Panc1 (cell line): ENCODE results near the gene BUD31. TPM values are rescaled to one million over a fixed set of nuclear protein-coding genes. Genes with fewer than 3 reads are reported as not detected.

Experiments used
- ATAC-seq: fragments of 200-7000 bp; cut with Tn5 transposase; 2 replicates; pipeline ENCODE4 v1.9.1; 2020; ENCODE audit warnings: mild to moderate bottlenecking, moderate library complexity
- BruUV-seq: library from RNA; stranded (reverse); fragments of 400-500 nt; replicated peaks from 2 replicates; lab custom pipeline; 2021; lab: Mats Ljungman, UMichigan
- CTCF ChIA-PET: fragments of 300-600 bp; sonication (Branson Sonifier 250); formaldehyde crosslinking; loops from one replicate; lab custom pipeline; 2022; ENCODE audit warnings: antibody characterized with exemption; lab: Charles Lee
- POLR2A ChIA-PET: fragments of 300-600 bp; sonication (Branson Sonifier 250); formaldehyde crosslinking; loops from one replicate; lab custom pipeline; 2022; ENCODE audit warnings: antibody characterized with exemption; lab: Charles Lee
- DNase-seq: peaks from one replicate; pipeline ENCODE4 v3.0.0-alpha.2; 2010; ENCODE audit warnings: low read depth, low spot score
- H3K27ac ChIP-seq: 2 replicates; pipeline ENCODE4 v1.5.1; 2011; ENCODE audit warnings: mild to moderate bottlenecking, low read length, inconsistent platforms
- H3K27me3 ChIP-seq: fragments of 200-500 bp; sonication (Bioruptor generic); 2 replicates; pipeline ENCODE4 v1.6.0; 2014; ENCODE audit warnings: low read length, inconsistent platforms; ENCODE audit not compliant: control insufficient read depth, insufficient read depth
- H3K36me3 ChIP-seq: fragments of 200-500 bp; sonication (Bioruptor generic); 2 replicates; pipeline ENCODE4 v1.5.1; 2014; ENCODE audit warnings: inconsistent platforms, mild to moderate bottlenecking, low read length, moderate library complexity; ENCODE audit not compliant: control insufficient read depth, insufficient read depth
- H3K4me1 ChIP-seq: 2 replicates; pipeline ENCODE4 v1.5.1; 2011; ENCODE audit warnings: inconsistent platforms, mild to moderate bottlenecking, low read length, moderate library complexity; ENCODE audit not compliant: control insufficient read depth, insufficient read depth
- H3K4me3 ChIP-seq, 2 experiments: 2 replicates each; pipeline ENCODE4 v1.5.1; 2011 to 2012; ENCODE audit warnings: low read depth in 2 of 2, low read length in 2 of 2, mild to moderate bottlenecking in 2 of 2, inconsistent platforms in 1 of 2, moderate library complexity in 1 of 2
- H3K9me3 ChIP-seq: fragments of 200-500 bp; sonication (Bioruptor generic); 2 replicates; pipeline ENCODE4 v1.5.1; 2014; ENCODE audit warnings: low read depth, mild to moderate bottlenecking, inconsistent platforms, low read length, moderate library complexity; ENCODE audit not compliant: control insufficient read depth, insufficient read depth
- CTCF ChIP-seq: fragments of 450-650 bp; IDR thresholded peaks from 2 replicates; pipeline ENCODE4 v1.5.1; 2017; ENCODE audit warnings: mild to moderate bottlenecking
- POLR2AphosphoS5 ChIP-seq: IDR thresholded peaks from 2 replicates; pipeline ENCODE4 v1.6.1; 2012; ENCODE audit warnings: mild to moderate bottlenecking, low read depth, low read length, moderate library complexity
- REST ChIP-seq, 2 experiments: IDR thresholded peaks; 2 replicates each; pipeline ENCODE4 v1.6.1; 2011 to 2012; ENCODE audit warnings: low read depth in 2 of 2, control low read depth in 1 of 2, low read length in 1 of 2, mild to moderate bottlenecking in 1 of 2, moderate library complexity in 1 of 2; ENCODE audit not compliant: insufficient read depth in 1 of 2
- SIN3A ChIP-seq: IDR thresholded peaks from 2 replicates; pipeline ENCODE4 v1.6.1; 2012; ENCODE audit warnings: low read depth, mild to moderate bottlenecking, low read length, moderate library complexity, borderline replicate concordance; ENCODE audit not compliant: insufficient read depth
- TCF7L2 ChIP-seq: IDR thresholded peaks from 2 replicates; pipeline ENCODE4 v1.6.1; 2011; ENCODE audit warnings: mild to moderate bottlenecking, low read depth, low read length, inconsistent platforms
- in situ Hi-C: cut with HindIII; loops from 2 replicates; pipeline ENCODE4 v1.10.0; 2016; ENCODE audit warnings: low sequenced_read_pairs, low pct_unique_long_range_greater_than_20kb
- intact Hi-C: fragments of 100-400 bp; cut with micrococcal nuclease; formaldehyde crosslinking; loops from one replicate; pipeline ENCODE4 v1.10.0; 2022; ENCODE audit not compliant: unreplicated experiment
- total RNA-seq: library from RNA; stranded (reverse); gene quantifications from one replicate; pipeline ENCODE4 v1.2.1, GENCODE V29; 2021; ENCODE audit not compliant: unreplicated experiment

Gene BUD31
- total RNA-seq, 1 experiment from 2014 or later: 179 TPM

GRCh38 chr7:99368750-99369389 is 39.9 kb upstream of the BUD31 start:
- Histone ChIP-seq H3K9me3 (no peaks in the 10 kb centered on the region), H3K4me3 (no peak overlapping the region), H3K27ac (no peak overlapping the region), H3K4me1 (peaks cover 18% of the 10 kb centered on the region), H3K36me3 (peaks cover 6% of the 10 kb centered on the region; the same call in 1 of the 2 replicates), H3K27me3 (no peaks in the 10 kb centered on the region)
- ChIA-PET POLR2A (no interaction called here), CTCF (no interaction called here)
- intact Hi-C loops: no loop called here
- ATAC-seq (no peak), DNase-seq (no peak)
- in situ Hi-C loops: no loop called here
- BruUV-seq: no TSS peak
- TF ChIP-seq TCF7L2 (no peak), POLR2AphosphoS5 (no peak), REST (IDR thresholded peaks at IDR 0.05; ENCODE audit: insufficient read depth in 1 of 2, low read depth in 2 of 2, low read length in 1 of 2) (no peak), CTCF (no peak), SIN3A (no peak)

GRCh38 chr7:99369767-99370391 is 38.9 kb upstream of the BUD31 start:
- no TSS peak for BruUV-seq
- no peak overlapping the region for H3K4me3 ChIP-seq
- peaks cover 6% of the 10 kb centered on the region; the same call in 1 of the 2 replicates for H3K36me3 ChIP-seq
- no peaks in the 10 kb centered on the region for H3K27me3 ChIP-seq
- ChIA-PET POLR2A (interaction anchor here (0.6 kb wide), 1 partner anchor 44 kb away, joined by 4 read pairs; no protein-coding TSS in a partner anchor), CTCF (no interaction called here)
- no peak overlapping the region for H3K27ac ChIP-seq
- DNase-seq (no peak), ATAC-seq (no peak)
- TF ChIP-seq REST (IDR thresholded peaks at IDR 0.05; ENCODE audit: insufficient read depth in 1 of 2, low read depth in 2 of 2, low read length in 1 of 2) (no peak), POLR2AphosphoS5 (no peak), SIN3A (no peak), TCF7L2 (no peak), CTCF (no peak)
- H3K4me1 ChIP-seq: peaks cover 19% of the 10 kb centered on the region
- no peaks in the 10 kb centered on the region for H3K9me3 ChIP-seq
- in situ Hi-C loops: no loop called here
- intact Hi-C loops: no loop called here
